ENCODE data around the gene EDC4. TPM values are rescaled to one million over a fixed set of nuclear protein-coding genes. Genes with fewer than 3 reads are reported as not detected.
"Not testable (repeated sequence)": the region's sequence is repeated elsewhere in the genome, so short reads cannot be mapped to it uniquely, and the experiment has no call there.

EDC4 gene
- total RNA-seq: 10 to 100 TPM; 88.6 to 94.2 TPM

DNA sequence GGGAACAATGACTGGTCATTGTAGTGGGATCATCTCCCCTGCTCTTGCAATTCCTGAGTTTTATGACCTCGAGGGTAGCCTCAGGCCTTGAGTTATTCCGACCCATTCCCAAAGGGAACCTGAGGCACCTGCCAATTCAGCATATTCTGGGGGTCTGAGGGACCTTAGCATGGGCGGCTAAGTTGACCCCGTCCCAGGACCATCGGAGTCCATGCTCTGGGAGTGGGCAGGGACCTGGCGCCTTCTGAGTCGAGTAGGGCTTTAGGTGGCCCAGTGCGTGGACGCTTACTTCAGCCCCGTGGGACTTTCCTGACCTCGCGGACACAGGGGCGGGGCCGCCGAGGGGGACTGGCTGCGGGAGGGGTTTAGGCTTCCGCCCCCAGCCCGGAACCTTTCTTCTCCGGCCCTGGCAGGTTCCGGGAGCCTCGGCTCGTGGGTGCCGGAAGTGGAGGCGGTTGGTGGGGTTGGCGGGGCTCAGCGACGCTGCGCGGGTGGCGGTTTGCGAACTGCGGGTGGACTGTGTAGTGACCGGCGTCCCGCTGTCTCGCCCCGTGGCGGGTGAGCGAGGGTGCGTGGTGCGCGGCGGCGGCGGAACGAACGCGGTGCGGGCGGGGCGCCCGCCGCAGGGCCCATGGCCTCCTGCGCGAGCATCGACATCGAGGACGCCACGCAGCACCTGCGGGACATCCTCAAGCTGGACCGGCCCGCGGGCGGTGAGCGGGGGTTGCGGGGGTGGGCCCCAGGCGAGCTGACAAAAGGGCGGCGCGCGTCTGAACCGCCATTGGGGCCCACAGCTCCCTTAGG is at the start of gene EDC4:
TSS of gene EDC4 (plus strand) at position 422 of the 804 bp plus-strand sequence. CDS start at position 632, 210 bp downstream.
- H3K27ac Mint-ChIP-seq: peak within 1 kb of the TSS; percentile 88
- peaks cover 21% of the 10 kb centered on the region for H3K36me3 Mint-ChIP-seq
- intact Hi-C loops (cut with micrococcal nuclease): loop anchor here (2.0 to 5.0 kb wide), 4 partner anchors 26 to 201 kb away; partner anchors contain the start of genes CENPT and NUTF2
- peaks cover 28% of the 10 kb centered on the region for H3K4me1 Mint-ChIP-seq (ENCODE audit: low read depth)
- ChIA-PET CTCF (interaction anchor here (0.9 to 3.7 kb wide), 7 partner anchors 11 to 391 kb away, joined by 3 to 20 read pairs (median 3); no protein-coding TSS in a partner anchor), POLR2A (interaction anchor here (0.8 to 1.3 kb wide), 5 partner anchors 25 to 66 kb away, joined by 3 to 4 read pairs (median 4); partner anchors contain the start of genes CENPT, NUTF2 and TSNAXIP1)
- H3K9me3 Mint-ChIP-seq: no peaks in the 10 kb centered on the region
- H3K27me3 Mint-ChIP-seq: no peaks in the 10 kb centered on the region
- peak; percentile 93 for DNase-seq
- peak within 1 kb of the TSS; percentile 95 for H3K4me3 Mint-ChIP-seq

- H3K27me3 Mint-ChIP-seq: no peaks in the 10 kb centered on the region
- H3K36me3 Mint-ChIP-seq: no peaks in the 10 kb centered on the region
- CTCF ChIA-PET: interaction anchor here (0.6 to 5.6 kb wide), 2 partner anchors 9 to 64 kb away, joined by 3 to 35 read pairs; no protein-coding TSS in a partner anchor
- intact Hi-C loops (cut with micrococcal nuclease): no loop called here
- no peaks in the 10 kb centered on the region for H3K9me3 Mint-ChIP-seq
- H3K4me3 Mint-ChIP-seq: no peak overlapping the region
- no peaks in the 10 kb centered on the region for H3K4me1 Mint-ChIP-seq (ENCODE audit: low read depth)
- no peak for DNase-seq
- no peak overlapping the region for H3K27ac Mint-ChIP-seq
- POLR2A ChIA-PET: no interaction called here
Observed at GRCh38 chr16:67825119-67825518, 47.7 kb upstream of the EDC4 start.

GRCh38 chr16:67825906-67826305 is 46.9 kb upstream of the EDC4 start:
- H3K9me3 Mint-ChIP-seq: no peaks in the 10 kb centered on the region
- H3K27me3 Mint-ChIP-seq: no peaks in the 10 kb centered on the region
- H3K36me3 Mint-ChIP-seq: peaks cover 4% of the 10 kb centered on the region
- H3K4me1 Mint-ChIP-seq (ENCODE audit: low read depth): no peaks in the 10 kb centered on the region
- ChIA-PET CTCF (interaction anchor here (5.6 kb wide), 1 partner anchor 10 kb away, joined by 35 read pairs; no protein-coding TSS in a partner anchor), POLR2A (no interaction called here)
- intact Hi-C loops (cut with micrococcal nuclease): no loop called here
- no peak overlapping the region for H3K27ac Mint-ChIP-seq
- no peak for DNase-seq
- H3K4me3 Mint-ChIP-seq: no peak overlapping the region

DNA sequence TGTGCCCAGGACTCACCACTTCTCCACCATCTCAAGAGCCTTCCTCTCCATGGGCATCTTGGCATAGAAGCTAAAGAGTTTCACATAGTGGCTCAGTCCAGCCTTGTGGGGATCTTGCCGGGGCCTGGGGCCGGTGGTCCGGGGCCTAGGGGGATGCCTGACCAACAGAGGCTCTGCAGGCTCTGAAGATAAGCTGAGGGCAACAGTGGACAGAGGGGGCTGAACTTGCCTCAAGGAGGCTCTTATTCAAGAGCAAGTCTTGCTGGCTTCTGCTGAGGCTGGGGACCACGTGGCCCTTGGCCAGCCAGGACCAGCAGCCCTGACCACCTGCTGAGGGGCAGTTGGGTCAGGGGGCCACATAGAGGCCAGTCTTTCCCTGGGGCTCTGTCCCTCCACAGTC is 44.2 kb upstream of the EDC4 start:
- CTCF ChIA-PET: interaction anchor here (5.6 kb wide), 1 partner anchor 12 kb away, joined by 35 read pairs; no protein-coding TSS in a partner anchor
- intact Hi-C loops (cut with micrococcal nuclease): no loop called here
- no peak overlapping the region for H3K4me3 Mint-ChIP-seq
- no peaks in the 10 kb centered on the region for H3K9me3 Mint-ChIP-seq
- H3K27ac Mint-ChIP-seq: no peak overlapping the region
- H3K36me3 Mint-ChIP-seq: peaks cover 5% of the 10 kb centered on the region
- POLR2A ChIA-PET: no interaction called here
- H3K27me3 Mint-ChIP-seq: no peaks in the 10 kb centered on the region
- DNase-seq: no peak
- H3K4me1 Mint-ChIP-seq (ENCODE audit: low read depth): peaks cover 8% of the 10 kb centered on the region

DNA sequence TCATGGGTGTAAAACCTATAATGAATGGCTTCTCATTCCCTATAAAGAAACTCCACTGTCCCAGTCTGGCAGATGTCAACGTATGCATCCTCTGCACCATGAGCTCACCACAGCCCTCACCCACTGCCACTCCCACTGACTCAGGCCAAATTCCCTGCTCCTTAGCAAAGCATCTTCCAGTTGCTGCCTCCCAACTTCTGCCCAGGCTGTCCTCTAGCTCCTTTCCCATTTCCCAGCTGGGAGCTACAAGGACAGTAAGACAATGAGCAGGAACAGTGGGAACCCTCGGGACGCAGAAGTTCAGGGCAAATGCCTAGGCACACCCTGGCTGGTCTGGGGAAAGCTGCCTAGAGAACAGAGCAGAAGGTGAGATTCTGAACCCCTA is 39.8 kb upstream of the EDC4 start:
- POLR2A ChIA-PET: interaction anchor here (0.9 to 2.0 kb wide), 10 partner anchors 12 to 190 kb away, joined by 3 to 25 read pairs (median 4); partner anchors contain the start of genes CENPT, DDX28, DUS2 and GFOD2
- CTCF ChIA-PET: interaction anchor here (0.7 to 2.4 kb wide), 6 partner anchors 12 to 312 kb away, joined by 3 to 38 read pairs (median 6); partner anchors contain the start of gene NUTF2
- intact Hi-C loops (cut with micrococcal nuclease): loop anchor here (1.0 to 5.0 kb wide), 2 partner anchors 9 to 39 kb away; partner anchors contain the start of genes EDC4 and THAP11
- H3K36me3 Mint-ChIP-seq: peaks cover 5% of the 10 kb centered on the region
- no peak overlapping the region for H3K27ac Mint-ChIP-seq
- no peaks in the 10 kb centered on the region for H3K27me3 Mint-ChIP-seq
- peaks cover 8% of the 10 kb centered on the region for H3K4me1 Mint-ChIP-seq (ENCODE audit: low read depth)
- no peaks in the 10 kb centered on the region for H3K9me3 Mint-ChIP-seq
- no peak for DNase-seq
- peak overlapping the region; percentile 89 for H3K4me3 Mint-ChIP-seq

- H3K27me3 Mint-ChIP-seq: no peaks in the 10 kb centered on the region
Observed at GRCh38 chr16:67833415-67834241, 39.2 kb upstream of the EDC4 start.

GRCh38 chr16:67834242-67834614 is 38.6 kb upstream of the EDC4 start:
- intact Hi-C loops (cut with micrococcal nuclease): loop anchor here (5.0 kb wide), 1 partner anchor 38 kb away; the partner anchor contains the start of gene EDC4
- H3K27me3 Mint-ChIP-seq: no peaks in the 10 kb centered on the region
- H3K4me1 Mint-ChIP-seq (ENCODE audit: low read depth): peaks cover 8% of the 10 kb centered on the region
- peak overlapping the region; percentile 89 for H3K4me3 Mint-ChIP-seq
- H3K36me3 Mint-ChIP-seq: peaks cover 5% of the 10 kb centered on the region
- H3K9me3 Mint-ChIP-seq: no peaks in the 10 kb centered on the region
- CTCF ChIA-PET: interaction anchor here (0.9 to 2.4 kb wide), 5 partner anchors 11 to 353 kb away, joined by 3 to 38 read pairs (median 8); partner anchors contain the start of genes ATP6V0D1 and NUTF2
- peak overlapping the region; percentile 39 for H3K27ac Mint-ChIP-seq
- POLR2A ChIA-PET: interaction anchor here (0.9 to 2.0 kb wide), 11 partner anchors 11 to 250 kb away, joined by 3 to 25 read pairs (median 4); partner anchors contain the start of genes DDX28, DUS2, GFOD2 and NUTF2
- DNase-seq: no peak

More at GRCh38 chr16:67833415-67834241, 39.2 kb upstream of the EDC4 start:
- peak; percentile 97 for DNase-seq
- H3K9me3 Mint-ChIP-seq: no peaks in the 10 kb centered on the region
- peaks cover 8% of the 10 kb centered on the region for H3K4me1 Mint-ChIP-seq (ENCODE audit: low read depth)
- intact Hi-C loops (cut with micrococcal nuclease): loop anchor here (1.0 to 5.0 kb wide), 2 partner anchors 9 to 39 kb away; partner anchors contain the start of genes EDC4 and THAP11
- CTCF ChIA-PET: interaction anchor here (0.9 to 2.4 kb wide), 6 partner anchors 11 to 352 kb away, joined by 3 to 38 read pairs (median 6); partner anchors contain the start of genes ATP6V0D1 and NUTF2
- H3K27ac Mint-ChIP-seq: peak overlapping the region; percentile 39
- POLR2A ChIA-PET: interaction anchor here (0.9 to 2.0 kb wide), 13 partner anchors 11 to 250 kb away, joined by 3 to 25 read pairs (median 4); partner anchors contain the start of genes CENPT, DDX28, DUS2 and GFOD2
- peaks cover 5% of the 10 kb centered on the region for H3K36me3 Mint-ChIP-seq
- H3K4me3 Mint-ChIP-seq: peak overlapping the region; percentile 89

GRCh38 chr16:67837190-67837589 is 35.7 kb upstream of the EDC4 start:
- intact Hi-C loops (cut with micrococcal nuclease): not testable (repeated sequence)

GRCh38 chr16:67837811-67838210 is 35.0 kb upstream of the EDC4 start:
- DNase-seq: no peak
- Mint-ChIP-seq H3K36me3 (no peaks in the 10 kb centered on the region), H3K4me3 (no peak overlapping the region), H3K27me3 (no peaks in the 10 kb centered on the region), H3K9me3 (no peaks in the 10 kb centered on the region), H3K4me1 (ENCODE audit: low read depth) (peaks cover 10% of the 10 kb centered on the region), H3K27ac (no peak overlapping the region)
- intact Hi-C loops (cut with micrococcal nuclease): no loop called here
- ChIA-PET POLR2A (no interaction called here), CTCF (interaction anchor here (0.6 to 1.8 kb wide), 3 partner anchors 22 to 275 kb away, joined by 3 to 8 read pairs (median 5); no protein-coding TSS in a partner anchor)

More at GRCh38 chr16:67837190-67837589, 35.7 kb upstream of the EDC4 start:
- ChIA-PET POLR2A (interaction anchor here (0.8 kb wide), 1 partner anchor 8 kb away, joined by 3 read pairs; no protein-coding TSS in a partner anchor), CTCF (interaction anchor here (1.0 to 1.8 kb wide), 4 partner anchors 21 to 105 kb away, joined by 3 to 8 read pairs (median 4); no protein-coding TSS in a partner anchor)
- H3K4me3 Mint-ChIP-seq, H3K36me3 Mint-ChIP-seq, H3K9me3 Mint-ChIP-seq, H3K27me3 Mint-ChIP-seq, H3K27ac Mint-ChIP-seq, DNase-seq: not testable (repeated sequence)
- H3K4me1 Mint-ChIP-seq (ENCODE audit: low read depth): peaks cover 15% of the 10 kb centered on the region

DNA sequence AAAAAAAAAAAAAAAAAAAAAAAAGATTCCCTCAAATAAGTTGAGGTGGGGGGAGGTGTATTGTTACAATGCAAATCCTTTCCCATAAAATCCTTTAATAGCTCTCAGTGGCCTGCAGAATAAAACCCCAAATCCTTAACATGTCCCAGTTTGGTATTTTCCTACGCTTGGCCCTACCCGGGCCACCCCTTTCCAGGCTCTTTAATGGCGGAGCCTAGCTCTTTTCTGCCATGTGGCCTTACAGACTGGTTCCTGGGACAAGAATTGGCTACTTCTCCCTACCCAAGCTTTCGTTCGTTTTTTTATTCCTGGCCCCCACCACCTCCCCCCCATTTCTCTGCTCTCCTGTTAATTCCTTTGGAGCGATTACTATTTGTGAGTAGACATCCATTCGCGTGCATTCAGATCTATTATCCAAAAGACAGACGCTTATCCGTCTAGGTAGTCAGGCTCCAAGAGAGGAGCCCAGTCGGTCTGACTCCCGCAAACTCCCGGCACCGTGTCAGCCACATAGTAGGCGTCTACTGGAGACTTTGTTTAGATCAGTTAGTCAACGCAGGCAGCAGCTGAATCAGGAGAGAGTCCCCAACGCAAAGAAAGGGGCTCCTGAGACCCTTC is 31.5 kb upstream of the EDC4 start:
- ChIA-PET POLR2A (interaction anchor here (0.6 to 1.3 kb wide), 2 partner anchors 19 to 35 kb away, joined by 3 read pairs; partner anchors contain the start of genes RANBP10 and TSNAXIP1), CTCF (interaction anchor here (0.8 to 1.5 kb wide), 5 partner anchors 25 to 179 kb away, joined by 3 to 6 read pairs (median 3); no protein-coding TSS in a partner anchor)
- Mint-ChIP-seq H3K27me3 (no peaks in the 10 kb centered on the region), H3K4me1 (ENCODE audit: low read depth) (peaks cover 34% of the 10 kb centered on the region), H3K9me3 (no peaks in the 10 kb centered on the region), H3K36me3 (no peaks in the 10 kb centered on the region), H3K27ac (peak overlapping the region; percentile 95), H3K4me3 (peak overlapping the region; percentile 86)
- intact Hi-C loops (cut with micrococcal nuclease): loop anchor here (10.0 kb wide), 1 partner anchor 177 kb away; the partner anchor contains the start of genes ACD, C16orf86, ENKD1 and PARD6A
- DNase-seq: no peak

All from activated CD4-positive, alpha-beta memory T cell treated with anti-CD3 and anti-CD28 coated beads for 36 hours (primary cell).